Breast epithelium (tissue), 4 donors: ENCODE data around the gene MAP3K7. TPM values are rescaled to one million over a fixed set of nuclear protein-coding genes. Genes with fewer than 3 reads are reported as not detected.
A peak's percentile ranks its signal among the peaks of the same experiment; 100 is the strongest.

Source experiments
- DNase-seq, 2 donors: peaks; one replicate each; pipeline ENCODE4 v3.0.0-alpha.2; 2019; ENCODE audit warnings: low spot score in 2 of 2
- H3K27ac ChIP-seq, 2 donors: fragments of 200-600 bp; sonication (generic) in 1 of 2; one replicate each; pipeline ENCODE4 v1.5.1; 2016 to 2019; ENCODE audit warnings: mild to moderate bottlenecking in 1 of 2
- H3K27me3 ChIP-seq, 2 donors: fragments of 200-600 bp; sonication (generic) in 1 of 2; one replicate each; pipeline versions ENCODE4 v1.5.1 to v1.6.0; 2017 to 2019; ENCODE audit warnings: control low read depth in 1 of 2, mild to moderate bottlenecking in 1 of 2
- H3K36me3 ChIP-seq: fragments of 200-600 bp; one replicate; pipeline ENCODE4 v1.5.1; 2019
- H3K4me1 ChIP-seq, 2 donors: fragments of 200-600 bp; sonication (generic); one replicate each; pipeline ENCODE4 v1.5.1; 2016 to 2019; ENCODE audit warnings: control low read depth in 1 of 2
- H3K4me3 ChIP-seq, 3 donors: fragments of 200-600 bp; sonication (generic); 1 replicate in 2 of 3; 2 replicates in 1 of 3; pipeline ENCODE4 v1.5.1; 2016 to 2019; ENCODE audit warnings: mild to moderate bottlenecking in 3 of 3, moderate library complexity in 2 of 3
- H3K9me3 ChIP-seq, 2 donors: fragments of 200-600 bp; sonication (generic) in 1 of 2; one replicate each; pipeline ENCODE4 v1.5.1; 2016 to 2019; ENCODE audit warnings: control low read depth in 1 of 2
- CTCF ChIP-seq, 3 donors: fragments of 450-650 bp; IDR thresholded peaks; one replicate each; pipeline ENCODE4 v1.5.1; 2016 to 2017; ENCODE audit warnings: antibody characterized with exemption in 3 of 3, mild to moderate bottlenecking in 3 of 3, moderate library complexity in 3 of 3
- POLR2A ChIP-seq: fragments of 450-650 bp; IDR thresholded peaks from one replicate; pipeline ENCODE4 v1.6.1; 2016; ENCODE audit warnings: antibody characterized with exemption, mild to moderate bottlenecking, moderate library complexity
- POLR2AphosphoS5 ChIP-seq, 3 donors: sonication (generic); formaldehyde crosslinking; IDR thresholded peaks; one replicate each; pipeline ENCODE4 v1.6.1; 2017; ENCODE audit warnings: antibody characterized with exemption in 3 of 3
- intact Hi-C: fragments of 100-400 bp; cut with DNase I; formaldehyde crosslinking; loops from one replicate; pipeline ENCODE4 v1.15.1; 2023; ENCODE audit warnings: low total_unique reads
- total RNA-seq, 3 donors: library from RNA; depleted of rRNA; stranded (reverse); fragments of >200 nt; gene quantifications; one replicate each; pipeline ENCODE4 v1.1.0, GENCODE V29; 2016

MAP3K7 gene
- total RNA-seq, 3 donors from 2014 or later: 26.2 to 52.4 (median 31.1) TPM

DNA sequence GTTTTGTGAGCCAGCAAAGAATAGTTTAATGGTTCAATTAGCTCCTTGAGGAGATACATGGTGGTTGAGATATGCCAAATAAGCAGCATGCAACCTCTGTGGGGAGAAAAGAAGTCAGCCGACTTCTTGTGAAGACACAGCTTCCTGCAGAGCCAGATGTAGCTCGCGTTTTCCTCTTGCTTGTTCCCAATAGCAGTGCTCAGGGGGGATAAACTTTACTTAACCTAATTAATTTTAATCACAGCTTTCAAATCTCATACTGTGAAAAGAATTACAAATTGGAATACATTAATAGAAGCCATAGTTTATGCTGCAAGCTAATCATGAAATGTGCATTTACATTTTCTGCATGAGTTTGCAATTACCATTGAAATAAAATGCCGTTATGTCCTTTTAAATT lies 106.2 kb downstream of the MAP3K7 start:
- TF ChIP-seq POLR2A: no peak
- TF ChIP-seq POLR2AphosphoS5 (IDR thresholded peaks at IDR 0.05): no peak
- TF ChIP-seq CTCF (IDR thresholded peaks at IDR 0.05): no peak
- H3K4me3 ChIP-seq: no peak overlapping the region
- no peaks in the 10 kb centered on the region for H3K36me3 ChIP-seq
- intact Hi-C loops: no loop called here
- no peaks in the 10 kb centered on the region for H3K27me3 ChIP-seq
- H3K9me3 ChIP-seq: no peaks in the 10 kb centered on the region
- no peak for DNase-seq
- H3K27ac ChIP-seq: no peak overlapping the region
- H3K4me1 ChIP-seq: no peaks in the 10 kb centered on the region

DNA sequence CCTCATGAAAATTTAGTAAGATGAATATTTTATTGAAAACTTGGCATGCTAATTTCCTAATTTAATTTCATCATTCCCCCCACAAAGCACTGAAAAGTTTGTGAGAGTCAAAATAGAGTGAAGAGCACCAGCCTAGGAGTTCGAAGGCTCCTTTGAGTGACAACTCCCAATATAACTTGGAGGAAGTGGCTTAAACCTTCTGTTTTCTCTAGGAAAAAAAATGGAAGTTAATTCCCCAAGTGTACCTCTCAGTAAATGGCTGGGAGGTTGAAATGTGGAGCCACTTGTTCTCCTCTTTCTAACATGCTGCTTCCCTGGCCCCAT lies 107.3 kb downstream of the MAP3K7 start:
- no peaks in the 10 kb centered on the region for H3K27me3 ChIP-seq
- H3K27ac ChIP-seq: no peak overlapping the region
- H3K36me3 ChIP-seq: no peaks in the 10 kb centered on the region
- intact Hi-C loops: loop anchor here (5.0 to 10.0 kb wide), 2 partner anchors 405 to 547 kb away; no protein-coding TSS in a partner anchor
- no peaks in the 10 kb centered on the region for H3K4me1 ChIP-seq
- TF ChIP-seq POLR2AphosphoS5 (IDR thresholded peaks at IDR 0.05): no peak
- TF ChIP-seq CTCF (IDR thresholded peaks at IDR 0.05): peak in 1 of 3 donors; percentile 1
- H3K9me3 ChIP-seq: no peaks in the 10 kb centered on the region
- DNase-seq: no peak
- H3K4me3 ChIP-seq: no peak overlapping the region

DNA sequence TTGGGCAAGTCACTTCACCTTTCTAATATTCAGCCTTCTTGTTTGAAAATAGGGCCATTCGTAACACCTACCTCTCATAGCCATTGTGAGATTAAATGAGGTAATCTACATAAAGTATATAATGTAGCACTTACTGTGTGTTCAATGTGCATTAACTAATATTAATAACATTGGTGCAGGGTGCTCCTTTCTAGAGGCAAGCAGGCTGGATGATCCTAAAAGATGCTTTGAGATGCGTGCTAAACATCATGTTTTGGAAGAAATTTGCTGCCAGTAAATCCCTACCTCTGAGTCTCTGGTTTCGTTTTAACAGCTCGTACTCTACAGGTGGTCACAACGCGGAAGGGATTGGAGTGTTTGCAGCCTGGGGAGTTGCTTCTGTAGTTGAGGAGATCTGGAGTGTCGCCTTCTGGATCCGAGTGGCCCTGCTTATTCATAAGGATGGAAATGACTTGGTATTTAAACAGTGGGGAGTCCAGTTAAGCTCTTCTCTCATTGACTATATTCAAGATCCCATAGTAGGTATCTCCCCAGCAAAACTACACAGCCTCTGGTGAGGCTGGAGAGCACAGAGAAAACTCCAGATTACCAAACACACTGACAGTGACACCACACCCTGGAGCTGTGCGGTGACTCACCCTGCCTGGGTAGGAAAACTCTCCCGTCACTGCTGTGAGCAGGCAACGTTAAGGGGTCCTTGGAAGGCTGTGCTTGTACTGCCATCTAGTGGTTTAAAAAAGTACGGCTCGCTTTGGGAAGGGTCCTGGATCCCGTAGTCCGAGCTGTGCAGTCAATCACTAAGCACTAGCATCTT lies 107.9 kb downstream of the MAP3K7 start:
- intact Hi-C loops: loop anchor here (5.0 to 10.0 kb wide), 2 partner anchors 404 to 547 kb away; no protein-coding TSS in a partner anchor
- no peaks in the 10 kb centered on the region for H3K9me3 ChIP-seq
- no peaks in the 10 kb centered on the region for H3K36me3 ChIP-seq
- peak; percentile 85 to 93 for DNase-seq
- no peaks in the 10 kb centered on the region for H3K4me1 ChIP-seq
- TF ChIP-seq POLR2A (no peak), CTCF (IDR thresholded peaks at IDR 0.05) (peak; percentile 88 to 92 (median 92)), POLR2AphosphoS5 (IDR thresholded peaks at IDR 0.05) (peak; percentile 57 to 71 (median 69))
- peak overlapping the region; percentile 4 to 10 for H3K27ac ChIP-seq
- H3K27me3 ChIP-seq: no peaks in the 10 kb centered on the region
- H3K4me3 ChIP-seq: no peak overlapping the region

GRCh38 chr6:90478278-90478677 lies 108.6 kb downstream of the MAP3K7 start:
- Histone ChIP-seq H3K4me1 (no peaks in the 10 kb centered on the region), H3K9me3 (no peaks in the 10 kb centered on the region), H3K36me3 (no peaks in the 10 kb centered on the region), H3K27ac (peak overlapping the region in 1 of 2 donors; percentile 4), H3K4me3 (no peak overlapping the region), H3K27me3 (no peaks in the 10 kb centered on the region)
- no peak for TF ChIP-seq POLR2AphosphoS5 (IDR thresholded peaks at IDR 0.05)
- TF ChIP-seq CTCF (IDR thresholded peaks at IDR 0.05): no peak
- no peak for TF ChIP-seq POLR2A
- DNase-seq: no peak
- intact Hi-C loops: loop anchor here (5.0 to 10.0 kb wide), 2 partner anchors 403 to 546 kb away; no protein-coding TSS in a partner anchor

DNA sequence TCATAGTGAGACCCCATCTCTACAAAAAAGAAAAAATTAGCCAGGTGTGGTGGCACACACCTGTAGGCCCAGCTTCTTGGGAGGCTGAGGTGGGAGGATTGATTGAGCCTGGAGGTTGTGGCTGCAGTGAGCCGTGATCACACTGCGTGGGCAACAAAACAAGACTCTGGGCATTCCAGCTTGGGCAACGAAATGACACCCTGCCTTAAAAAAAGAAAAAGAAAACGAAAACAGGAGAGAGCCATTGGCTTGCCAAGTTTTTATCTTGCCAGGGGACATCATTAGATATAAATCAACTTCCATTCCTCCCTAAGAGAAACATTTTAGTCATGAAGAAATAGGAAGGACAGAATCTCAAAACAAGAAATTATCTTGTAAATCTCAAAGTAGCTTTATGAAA lies 109.5 kb downstream of the MAP3K7 start:
- H3K9me3 ChIP-seq: no peaks in the 10 kb centered on the region
- no peaks in the 10 kb centered on the region for H3K36me3 ChIP-seq
- DNase-seq: peak in 1 of 2 donors; percentile 48
- H3K4me3 ChIP-seq: no peak overlapping the region
- intact Hi-C loops: loop anchor here (5.0 to 10.0 kb wide), 2 partner anchors 403 to 545 kb away; no protein-coding TSS in a partner anchor
- no peaks in the 10 kb centered on the region for H3K4me1 ChIP-seq
- TF ChIP-seq POLR2AphosphoS5 (IDR thresholded peaks at IDR 0.05): no peak
- no peak for TF ChIP-seq POLR2A
- no peak for TF ChIP-seq CTCF (IDR thresholded peaks at IDR 0.05)
- H3K27ac ChIP-seq: peak overlapping the region in 1 of 2 donors; percentile 31
- no peaks in the 10 kb centered on the region for H3K27me3 ChIP-seq
